H1 (cell line): ENCODE data around the gene MRPS34. TPM values are rescaled to one million over a fixed set of nuclear protein-coding genes. Genes with fewer than 3 reads are reported as not detected.

Source experiments
- GABPA ChIP-seq: IDR thresholded peaks from 2 replicates; pipeline ENCODE4 v1.6.1; 2011; ENCODE audit warnings: mild to moderate bottlenecking, low read length, moderate library complexity, borderline replicate concordance; ENCODE audit not compliant: insufficient read depth
- NANOG ChIP-seq: IDR thresholded peaks from 2 replicates; pipeline ENCODE4 v1.6.1; 2011; ENCODE audit warnings: low read length, low read depth, mild to moderate bottlenecking, inconsistent platforms; ENCODE audit not compliant: insufficient read depth, poor library complexity, severe bottlenecking
- POU5F1 ChIP-seq: IDR thresholded peaks from 2 replicates; pipeline ENCODE4 v1.6.1; 2011; ENCODE audit warnings: low read depth, mild to moderate bottlenecking, low read length, moderate library complexity
- SP1 ChIP-seq: IDR thresholded peaks from 2 replicates; pipeline ENCODE4 v1.6.1; 2011; ENCODE audit warnings: low read depth, low read length
- polyA plus RNA-seq, 7 experiments: library from polyadenylated mRNA; depleted of rRNA in 3 of 7; stranded (reverse) in 5 of 7; unstranded in 2 of 7; fragments of >200 nt in 5 of 7; fragments of 200-250 nt in 2 of 7; gene quantifications; 1 replicate in 5 of 7; 2 replicates in 1 of 7; 4 replicates in 1 of 7; pipeline versions ENCODE4 v1.2.1 to v1.2.3, GENCODE V29; 2011 to 2013; ENCODE audit warnings: missing spikeins in 2 of 7, mixed read lengths in 2 of 7
- total RNA-seq: library from RNA; stranded (reverse); fragmentation: NEBNext Ultra II Directional; extraction: Animal tissue kit (Norgen Biotek cat#: 25700); gene quantifications from 2 replicates; pipeline ENCODE4 v1.2.1, GENCODE V29; 2021

Gene MRPS34
- total and polyA plus RNA-seq, 2 of the 8 experiments (the other 6 are each of a cell fraction or from before 2014, with no cell fraction given): 168 to 252 TPM

DNA sequence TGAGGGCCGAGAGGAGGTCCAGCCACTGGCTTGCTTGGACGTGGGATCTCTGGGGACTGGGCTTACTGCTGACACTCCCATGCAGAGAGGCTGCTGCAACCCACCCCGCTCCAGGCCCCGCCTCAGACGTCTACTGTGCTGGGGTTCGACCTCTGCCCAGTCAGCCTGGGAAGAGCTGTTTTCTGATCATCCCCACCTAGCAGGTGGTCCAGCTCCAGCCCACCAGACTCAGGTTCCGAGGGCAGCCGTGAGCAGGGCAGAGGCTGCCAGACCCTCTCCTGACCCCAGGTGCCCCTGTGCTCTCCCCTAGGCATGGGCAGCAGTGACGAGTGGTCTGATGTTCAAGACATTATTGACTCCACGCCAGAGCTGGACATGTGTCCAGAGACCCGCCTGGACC is 25.0 kb downstream of the MRPS34 start (continued):
- TF ChIP-seq GABPA (no peak), SP1 (no peak), NANOG (no peak), POU5F1 (no peak)
- TF ChIP-seq, all 59 proteins: peak for 0
